ENCODE measurements around the gene TNKS1BP1.
"Not testable (repeated sequence)": the region's sequence is repeated elsewhere in the genome, so short reads cannot be mapped to it uniquely, and the experiment has no call there.

TNKS1BP1 gene

DNA sequence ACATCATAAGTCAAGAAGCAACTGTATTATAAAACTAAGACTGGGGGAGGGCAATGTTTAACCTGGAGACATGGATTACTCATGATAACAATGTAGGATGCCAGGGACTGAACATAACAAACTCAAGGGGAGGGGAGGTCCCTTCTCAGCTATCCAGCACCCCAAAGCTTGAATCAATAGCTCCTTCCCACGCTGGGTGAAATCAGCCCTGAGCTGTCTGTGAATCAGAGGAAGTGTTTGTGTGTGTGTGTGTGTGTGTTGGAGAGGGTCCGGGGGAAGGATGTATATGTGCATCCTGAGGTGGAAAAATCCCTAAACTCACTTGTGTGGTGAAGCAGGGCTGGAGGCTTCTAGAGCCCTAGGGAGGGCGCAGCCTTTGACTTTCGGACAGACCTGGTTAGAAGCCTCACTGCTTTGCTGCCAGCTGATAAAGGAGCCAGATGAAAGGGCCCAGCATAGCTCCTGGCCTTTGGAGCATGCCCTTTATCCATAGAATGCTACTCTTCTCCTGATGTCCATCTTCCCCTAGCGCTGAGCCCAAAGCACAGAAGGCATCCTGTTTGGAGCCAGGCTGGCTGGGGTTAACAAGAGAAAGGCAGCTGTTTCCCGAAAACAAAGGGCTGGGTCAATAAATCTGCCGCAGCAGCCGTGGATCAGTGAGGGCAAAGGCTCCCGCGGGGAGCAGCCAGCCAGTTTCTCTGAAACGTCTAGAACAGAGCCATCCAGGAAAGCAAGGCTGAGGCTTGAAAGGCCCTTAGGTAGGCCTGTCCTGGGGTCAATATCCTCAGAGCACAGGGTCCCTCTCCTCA is 35.8 kb downstream of the TNKS1BP1 start:
- DNase-seq: no peak

DNA sequence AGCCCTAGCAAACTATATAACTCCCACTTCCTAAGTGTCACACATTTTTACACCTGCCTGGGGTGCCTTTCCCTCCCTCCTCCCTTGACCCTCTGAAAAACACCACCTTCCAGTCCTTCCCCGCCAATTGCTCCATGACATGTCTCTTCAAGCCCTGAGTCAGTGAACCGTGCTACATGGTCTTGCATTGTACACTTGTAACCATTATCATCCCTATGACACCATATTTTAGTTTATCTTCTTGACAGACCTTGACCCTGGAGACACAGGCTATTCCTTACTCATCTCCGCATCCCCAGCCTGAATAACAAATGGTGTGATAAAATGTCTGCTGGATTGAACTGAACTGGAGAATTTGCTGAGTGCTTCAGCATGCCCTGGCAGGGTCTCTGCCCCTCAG is 36.9 kb downstream of the TNKS1BP1 start:
- no peak for DNase-seq

GRCh38 chr11:57283231-57283990 is 41.3 kb downstream of the TNKS1BP1 start:
- DNase-seq: no peak

DNA sequence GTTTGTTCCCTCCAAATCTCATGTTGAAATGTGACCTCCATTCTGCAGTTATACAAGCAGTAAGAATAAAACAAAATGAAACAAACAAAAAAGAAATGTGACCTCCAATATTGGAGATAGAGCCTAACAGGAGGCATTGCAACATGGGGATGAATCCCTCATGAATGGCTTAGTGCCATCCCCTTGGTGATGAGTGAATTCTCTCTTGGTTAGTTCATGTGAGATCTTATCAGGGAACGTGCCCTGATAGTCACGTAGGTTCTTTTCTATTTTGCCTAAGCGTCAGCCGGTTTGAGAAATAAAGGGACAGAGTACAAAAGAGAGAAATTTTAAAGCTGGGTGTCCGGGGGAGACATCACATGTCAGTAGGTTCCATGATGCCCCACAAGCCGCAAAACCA is 43.2 kb downstream of the TNKS1BP1 start:
- DNase-seq: not testable (repeated sequence)

DNA sequence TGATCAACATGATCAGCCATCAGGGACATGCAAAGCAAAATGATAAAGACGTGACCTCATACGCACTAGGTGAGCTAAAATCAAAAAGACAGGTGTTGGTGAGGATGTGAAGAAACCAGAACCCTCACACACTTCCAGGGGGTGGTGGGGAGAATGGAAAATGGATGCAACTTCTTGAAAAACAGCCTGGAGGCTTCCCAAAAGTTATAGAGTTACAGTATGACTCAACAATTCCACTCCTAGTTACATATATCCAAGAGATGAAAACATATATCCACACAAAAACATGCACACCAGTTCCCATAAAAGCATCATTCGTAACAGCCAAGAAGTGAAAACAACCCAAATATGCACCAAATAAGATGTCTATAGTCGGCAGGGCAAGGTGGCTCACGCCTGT is 45.6 kb downstream of the TNKS1BP1 start:
- no peak for DNase-seq

- no peak for DNase-seq
These were observed 46.0 kb downstream of the TNKS1BP1 start for GRCh38 chr11:57278721-57279095.

GRCh38 chr11:57277845-57278720 is 46.7 kb downstream of the TNKS1BP1 start:
- peak; percentile 75 for DNase-seq

DNA sequence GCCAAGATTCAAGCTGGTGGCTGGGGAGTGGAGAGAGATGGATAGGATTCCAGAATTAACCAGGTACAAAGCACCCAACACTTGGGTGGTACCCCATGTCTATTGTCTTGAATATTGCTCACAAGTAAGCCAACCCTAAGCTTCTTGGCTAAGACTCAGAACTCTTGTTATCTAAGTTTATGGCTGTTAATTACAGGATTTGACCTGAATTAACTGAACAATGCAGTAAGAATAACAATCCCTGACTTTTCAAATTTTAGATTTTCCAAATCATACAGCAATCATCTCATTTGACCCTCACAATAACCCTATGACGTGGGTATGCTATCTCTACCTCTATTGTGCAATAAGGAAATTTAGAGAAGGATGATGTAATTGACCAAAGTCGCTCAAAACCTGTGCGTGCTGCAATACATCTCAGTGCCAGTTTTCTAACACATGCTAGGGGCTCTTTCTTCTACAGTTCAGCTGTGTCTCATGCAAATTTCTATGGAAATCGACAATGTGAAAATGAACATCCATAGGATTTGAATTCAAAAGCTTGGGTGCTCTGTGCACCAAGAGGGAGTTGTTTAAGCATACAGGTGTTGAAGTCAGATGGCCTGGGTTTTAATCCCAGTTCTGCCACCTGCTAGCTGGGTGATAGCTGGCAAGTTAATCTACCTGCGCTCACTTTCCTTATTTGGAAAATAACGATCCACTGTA is 47.6 kb downstream of the TNKS1BP1 start:
- DNase-seq: no peak

- no peak for DNase-seq
These were observed 48.4 kb downstream of the TNKS1BP1 start for GRCh38 chr11:57276169-57276970.

GRCh38 chr11:57275582-57275981 is 49.2 kb downstream of the TNKS1BP1 start:
- no peak for DNase-seq

DNA sequence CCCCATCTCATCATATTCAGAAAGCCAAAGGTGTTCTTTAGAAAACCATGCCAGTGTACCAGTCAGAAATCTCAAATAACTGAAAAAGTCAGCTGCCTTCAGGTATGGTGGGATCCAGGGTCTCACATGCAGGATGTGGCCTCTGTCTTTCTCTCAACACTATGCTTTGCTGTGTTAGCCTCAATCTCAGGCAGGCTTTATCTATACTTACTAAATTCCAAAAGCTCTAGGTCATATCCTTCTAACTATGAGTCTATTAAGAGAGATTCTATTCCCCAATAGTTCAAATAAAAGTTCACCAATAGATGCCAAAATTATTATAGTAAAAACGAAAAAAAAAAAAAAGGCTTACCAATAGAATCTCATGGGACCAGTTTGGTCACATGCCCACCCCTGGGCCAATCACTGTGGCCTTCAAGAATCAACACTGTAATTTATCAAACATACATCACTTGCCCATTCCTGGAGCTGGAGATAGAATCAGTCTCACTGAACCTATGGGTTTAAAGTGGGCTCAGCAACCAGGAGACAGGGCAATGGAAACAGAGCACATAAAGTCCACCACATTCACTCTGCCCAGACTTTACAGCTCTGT is 49.8 kb downstream of the TNKS1BP1 start:
- DNase-seq: no peak

GRCh38 chr11:57273448-57274058 is 51.2 kb downstream of the TNKS1BP1 start:
- DNase-seq: no peak

DNA sequence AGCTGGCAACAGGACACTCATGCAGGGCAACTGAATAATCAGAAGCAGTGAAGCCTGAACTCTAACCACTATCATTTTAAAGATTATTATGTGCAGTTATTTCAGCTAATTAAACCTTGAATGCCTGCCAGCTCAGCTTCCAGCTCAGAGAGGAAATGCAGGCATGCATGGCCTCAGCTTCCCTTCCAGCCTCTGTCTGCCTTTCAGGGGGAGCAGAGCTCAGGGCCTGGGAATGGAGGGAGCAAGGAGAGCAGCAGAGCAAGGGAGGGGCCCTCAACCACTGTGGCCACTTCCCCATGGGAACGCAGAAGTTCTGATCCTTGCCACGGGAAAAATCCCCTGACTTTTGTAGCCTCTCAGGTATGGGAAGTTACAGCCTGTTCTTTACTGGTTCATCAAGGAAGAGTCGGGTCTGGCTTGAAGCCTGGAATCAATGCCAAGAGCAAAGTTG is 55.2 kb downstream of the TNKS1BP1 start:
- no peak for DNase-seq

GRCh38 chr11:57266157-57266556 is 58.6 kb downstream of the TNKS1BP1 start:
- no peak for DNase-seq

DNA sequence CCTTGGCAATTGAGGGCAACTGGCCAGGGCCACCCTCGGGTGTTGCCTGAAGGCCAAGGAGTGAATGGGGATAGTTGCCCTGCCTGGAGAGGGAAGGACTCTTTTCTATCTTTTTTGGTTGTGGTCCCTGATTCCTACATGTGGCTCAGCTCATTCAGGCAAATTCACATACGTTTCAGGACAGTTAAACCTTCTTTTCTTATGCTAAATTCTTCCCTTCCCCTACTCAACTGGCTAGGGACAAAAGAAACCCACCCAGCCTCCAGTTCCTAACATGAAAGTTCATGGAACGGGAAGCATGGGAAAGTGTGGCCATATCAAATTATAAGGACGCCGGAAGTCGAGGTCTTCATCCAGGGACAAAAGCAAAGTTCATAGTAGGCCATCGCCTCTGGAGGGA is 61.4 kb downstream of the TNKS1BP1 start:
- no peak for DNase-seq

- no peak for DNase-seq
These were observed 62.6 kb downstream of the TNKS1BP1 start for GRCh38 chr11:57262157-57262556.

DNA sequence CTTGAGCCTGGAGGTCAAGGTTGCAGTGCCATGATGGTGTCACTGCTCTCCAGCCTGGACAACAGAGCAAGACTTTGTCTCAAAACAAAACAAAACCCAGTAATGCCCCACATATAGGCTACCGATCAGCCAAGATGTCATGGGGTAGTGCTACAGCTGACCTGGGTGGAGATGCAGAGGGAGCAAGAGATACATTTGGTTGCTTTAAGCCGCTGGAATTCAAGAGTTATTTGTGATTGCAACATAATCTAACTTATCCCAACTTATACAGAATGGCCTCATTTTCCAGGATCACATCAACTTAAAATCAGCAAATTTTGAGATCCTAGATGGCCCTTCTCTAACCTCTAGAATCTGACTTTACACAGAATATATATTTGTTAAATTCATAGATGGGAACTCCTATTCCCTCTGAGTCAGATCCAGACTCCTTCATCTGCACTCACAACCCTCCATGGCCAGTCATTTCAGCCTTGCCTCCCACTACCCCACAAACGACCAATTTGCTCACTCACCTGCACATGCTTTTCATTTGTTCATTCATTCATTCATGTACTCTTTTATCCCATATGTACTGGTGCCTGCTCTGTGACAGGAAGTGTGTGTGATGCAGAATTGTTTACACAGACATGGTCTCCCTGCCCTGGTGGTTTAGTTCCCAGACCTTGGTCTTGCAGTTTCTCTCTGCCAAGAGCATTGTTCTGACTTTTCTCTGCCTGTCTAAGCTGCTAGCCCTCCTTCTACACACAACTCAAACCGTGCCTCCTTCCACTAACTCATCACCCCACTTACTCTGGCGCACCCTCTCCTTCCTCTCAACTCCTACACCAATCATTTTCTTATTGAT is 63.6 kb downstream of the TNKS1BP1 start:
- DNase-seq: no peak

DNA sequence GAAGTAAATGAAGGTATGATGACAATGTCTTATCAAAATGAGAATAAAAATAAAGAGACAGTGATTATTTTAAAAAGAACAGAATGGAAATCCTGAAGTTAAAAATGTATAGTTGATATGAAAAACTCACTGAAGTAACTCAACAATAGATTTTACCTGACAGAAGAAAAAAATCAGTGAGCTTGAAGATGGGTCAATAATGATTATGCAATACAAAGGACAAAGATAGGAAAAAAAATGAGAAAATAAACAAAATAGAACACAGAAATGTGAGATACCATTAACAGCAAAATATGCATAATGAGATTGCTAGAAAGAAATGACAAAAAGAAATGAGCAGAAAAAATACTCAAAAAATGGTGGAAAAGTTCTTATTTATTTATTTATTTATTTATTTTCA is 68.6 kb downstream of the TNKS1BP1 start:
- no peak for DNase-seq

GRCh38 chr11:57255618-57256017 is 69.1 kb downstream of the TNKS1BP1 start:
- DNase-seq: no peak

DNA sequence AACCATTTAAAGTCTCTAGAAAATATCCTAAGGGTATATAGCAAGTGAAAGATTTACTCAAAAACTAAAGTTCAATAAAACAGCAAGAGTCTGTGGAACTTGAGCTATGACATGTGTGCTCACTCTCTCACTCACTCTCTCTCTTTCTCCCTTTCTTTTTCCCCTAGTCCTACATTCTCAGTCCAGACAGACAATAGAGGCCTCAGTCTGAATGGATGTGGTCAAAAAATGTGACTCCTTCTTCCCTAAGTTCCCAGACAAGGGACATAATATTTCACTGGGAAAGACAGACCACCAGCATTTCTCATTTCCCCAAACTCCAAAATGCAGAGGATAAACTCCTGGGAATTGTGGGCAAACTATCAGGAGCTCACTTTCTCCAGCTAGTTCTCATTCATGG is 70.1 kb downstream of the TNKS1BP1 start:
- DNase-seq: no peak
